Measurements from ENCODE around the gene ZNF385D. TPM values are rescaled to one million over a fixed set of nuclear protein-coding genes. Genes with fewer than 3 reads are reported as not detected.
A peak's percentile ranks its signal among the peaks of the same experiment; 100 is the strongest.

ZNF385D gene
- total and polyA plus RNA-seq, 4 donors, result 12.1 to 118 (median 61.1) TPM

GRCh38 chr3:21745966-21746365, 5.0 kb downstream of the ZNF385D start:
- Histone ChIP-seq H3K27ac (ENCODE audit: low read depth in 1 of 2, low read length in 2 of 2) (no peak overlapping the region), H3K4me1 (ENCODE audit: control insufficient read depth in 1 of 2, insufficient read depth in 2 of 2, low read length in 2 of 2) (peaks cover 7% of the 10 kb centered on the region in 2 donors), H3K36me3 (ENCODE audit: control insufficient read depth in 1 of 2, insufficient read depth in 2 of 2, low read length in 1 of 2) (no peaks in the 10 kb centered on the region), H3K27me3 (ENCODE audit: control insufficient read depth in 1 of 2, insufficient read depth in 2 of 2, low read length in 1 of 2) (no peaks in the 10 kb centered on the region), H3K4me3 (ENCODE audit: low read length in 2 of 2) (peak overlapping the region; percentile 41 to 100), H3K9me3 (ENCODE audit: control insufficient read depth, low read length) (no peaks in the 10 kb centered on the region)
- ATAC-seq (ENCODE audit: low FRiP score) (no peak), DNase-seq (no peak)
- 10 to 12% methylated on average over 6 of the region's 6 CpGs for WGBS, 2 donors
- intact Hi-C loops (cut with DNase I), result loop anchor here (2.0 to 10.0 kb wide), 8 partner anchors 27 to 411 kb away; no protein-coding TSS in a partner anchor

GRCh38 chr3:21744793-21745192, 6.2 kb downstream of the ZNF385D start:
- ATAC-seq (ENCODE audit: low FRiP score) (no peak), DNase-seq (no peak)
- Histone ChIP-seq H3K27me3 (ENCODE audit: control insufficient read depth in 1 of 2, insufficient read depth in 2 of 2, low read length in 1 of 2) (no peaks in the 10 kb centered on the region), H3K27ac (ENCODE audit: low read depth in 1 of 2, low read length in 2 of 2) (peak overlapping the region; percentile 21 to 67), H3K36me3 (ENCODE audit: control insufficient read depth in 1 of 2, insufficient read depth in 2 of 2, low read length in 1 of 2) (no peaks in the 10 kb centered on the region), H3K4me3 (ENCODE audit: low read length in 2 of 2) (no peak overlapping the region), H3K4me1 (ENCODE audit: control insufficient read depth in 1 of 2, insufficient read depth in 2 of 2, low read length in 2 of 2) (peaks cover 9 to 10% of the 10 kb centered on the region in 2 donors), H3K9me3 (ENCODE audit: control insufficient read depth, low read length) (no peaks in the 10 kb centered on the region)
- WGBS, 2 donors, result 18 to 34% methylated on average over 2 of the region's 2 CpGs
- intact Hi-C loops (cut with DNase I), result loop anchor here (5.0 to 10.0 kb wide), 7 partner anchors 60 to 410 kb away; no protein-coding TSS in a partner anchor

- no peak for ATAC-seq (ENCODE audit: low FRiP score)
- H3K27ac ChIP-seq (ENCODE audit: low read depth in 1 of 2, low read length in 2 of 2), result no peak overlapping the region
- intact Hi-C loops (cut with DNase I), result no loop called here
Observed at GRCh38 chr3:21738935-21739702, 11.9 kb downstream of the ZNF385D start.

GRCh38 chr3:21738283-21738682, 12.7 kb downstream of the ZNF385D start:
- Histone ChIP-seq H3K27ac (ENCODE audit: low read depth in 1 of 2, low read length in 2 of 2) (no peak overlapping the region), H3K27me3 (ENCODE audit: control insufficient read depth in 1 of 2, insufficient read depth in 2 of 2, low read length in 1 of 2) (no peaks in the 10 kb centered on the region), H3K4me1 (ENCODE audit: control insufficient read depth in 1 of 2, insufficient read depth in 2 of 2, low read length in 2 of 2) (peaks cover 6 to 10% of the 10 kb centered on the region in 2 donors), H3K36me3 (ENCODE audit: control insufficient read depth in 1 of 2, insufficient read depth in 2 of 2, low read length in 1 of 2) (peaks cover 0 to 4% of the 10 kb centered on the region in 2 donors), H3K9me3 (ENCODE audit: control insufficient read depth, low read length) (no peaks in the 10 kb centered on the region), H3K4me3 (ENCODE audit: low read length in 2 of 2) (no peak overlapping the region)
- intact Hi-C loops (cut with DNase I), result no loop called here
- ATAC-seq (ENCODE audit: low FRiP score) (no peak), DNase-seq (no peak)
- 79 to 97% methylated on average over 1 of the region's 1 CpG for WGBS, 2 donors

More at GRCh38 chr3:21738935-21739702, 11.9 kb downstream of the ZNF385D start:
- DNase-seq, result no peak
- no peaks in the 10 kb centered on the region for H3K27me3 ChIP-seq (ENCODE audit: control insufficient read depth in 1 of 2, insufficient read depth in 2 of 2, low read length in 1 of 2)
- no peaks in the 10 kb centered on the region for H3K9me3 ChIP-seq (ENCODE audit: control insufficient read depth, low read length)
- H3K4me3 ChIP-seq (ENCODE audit: low read length in 2 of 2), result no peak overlapping the region
- H3K36me3 ChIP-seq (ENCODE audit: control insufficient read depth in 1 of 2, insufficient read depth in 2 of 2, low read length in 1 of 2), result peaks cover 0 to 4% of the 10 kb centered on the region in 2 donors
- peaks cover 9 to 10% of the 10 kb centered on the region in 2 donors for H3K4me1 ChIP-seq (ENCODE audit: control insufficient read depth in 1 of 2, insufficient read depth in 2 of 2, low read length in 2 of 2)
- WGBS, 2 donors, result 51 to 62% methylated on average over 15 of the region's 15 CpGs

- WGBS, 2 donors, result 85 to 90% methylated on average over 3 of the region's 3 CpGs
- Histone ChIP-seq H3K4me3 (ENCODE audit: low read length in 2 of 2) (no peak overlapping the region), H3K4me1 (ENCODE audit: control insufficient read depth in 1 of 2, insufficient read depth in 2 of 2, low read length in 2 of 2) (peaks cover 4 to 6% of the 10 kb centered on the region in 2 donors), H3K27me3 (ENCODE audit: control insufficient read depth in 1 of 2, insufficient read depth in 2 of 2, low read length in 1 of 2) (no peaks in the 10 kb centered on the region), H3K36me3 (ENCODE audit: control insufficient read depth in 1 of 2, insufficient read depth in 2 of 2, low read length in 1 of 2) (peaks cover 0 to 4% of the 10 kb centered on the region in 2 donors), H3K9me3 (ENCODE audit: control insufficient read depth, low read length) (no peaks in the 10 kb centered on the region), H3K27ac (ENCODE audit: low read depth in 1 of 2, low read length in 2 of 2) (no peak overlapping the region)
- DNase-seq (no peak), ATAC-seq (ENCODE audit: low FRiP score) (no peak)
- intact Hi-C loops (cut with DNase I), result no loop called here
Observed at GRCh38 chr3:21734746-21735145, 16.3 kb downstream of the ZNF385D start.

GRCh38 chr3:21729888-21730459, 21.0 kb downstream of the ZNF385D start:
- intact Hi-C loops (cut with DNase I), result no loop called here
- DNase-seq (no peak), ATAC-seq (ENCODE audit: low FRiP score) (no peak)
- Histone ChIP-seq H3K9me3 (ENCODE audit: control insufficient read depth, low read length) (no peaks in the 10 kb centered on the region), H3K27ac (ENCODE audit: low read depth in 1 of 2, low read length in 2 of 2) (no peak overlapping the region), H3K4me3 (ENCODE audit: low read length in 2 of 2) (no peak overlapping the region), H3K27me3 (ENCODE audit: control insufficient read depth in 1 of 2, insufficient read depth in 2 of 2, low read length in 1 of 2) (no peaks in the 10 kb centered on the region), H3K36me3 (ENCODE audit: control insufficient read depth in 1 of 2, insufficient read depth in 2 of 2, low read length in 1 of 2) (peaks cover 0 to 3% of the 10 kb centered on the region in 2 donors), H3K4me1 (ENCODE audit: control insufficient read depth in 1 of 2, insufficient read depth in 2 of 2, low read length in 2 of 2) (peaks cover 3 to 8% of the 10 kb centered on the region in 2 donors)
- WGBS, 2 donors, result 69 to 76% methylated on average over 6 of the region's 6 CpGs

- WGBS, 2 donors, result 0 to 3% methylated on average over 1 of the region's 1 CpG
- intact Hi-C loops (cut with DNase I), result no loop called here
- H3K27me3 ChIP-seq (ENCODE audit: control insufficient read depth in 1 of 2, insufficient read depth in 2 of 2, low read length in 1 of 2), result no peaks in the 10 kb centered on the region
- no peaks in the 10 kb centered on the region for H3K9me3 ChIP-seq (ENCODE audit: control insufficient read depth, low read length)
- no peak overlapping the region for H3K4me3 ChIP-seq (ENCODE audit: low read length in 2 of 2)
- H3K4me1 ChIP-seq (ENCODE audit: control insufficient read depth in 1 of 2, insufficient read depth in 2 of 2, low read length in 2 of 2), result peaks cover 3 to 8% of the 10 kb centered on the region in 2 donors
- DNase-seq, result no peak
- no peak overlapping the region for H3K27ac ChIP-seq (ENCODE audit: low read depth in 1 of 2, low read length in 2 of 2)
- peaks cover 0 to 3% of the 10 kb centered on the region in 2 donors for H3K36me3 ChIP-seq (ENCODE audit: control insufficient read depth in 1 of 2, insufficient read depth in 2 of 2, low read length in 1 of 2)
- no peak for ATAC-seq (ENCODE audit: low FRiP score)
Observed at GRCh38 chr3:21729331-21729730, 21.7 kb downstream of the ZNF385D start.

GRCh38 chr3:21722768-21723167, 28.2 kb downstream of the ZNF385D start:
- DNase-seq, result no peak
- no peaks in the 10 kb centered on the region for H3K9me3 ChIP-seq (ENCODE audit: control insufficient read depth, low read length)
- H3K27me3 ChIP-seq (ENCODE audit: control insufficient read depth in 1 of 2, insufficient read depth in 2 of 2, low read length in 1 of 2), result no peaks in the 10 kb centered on the region
- H3K4me1 ChIP-seq (ENCODE audit: control insufficient read depth in 1 of 2, insufficient read depth in 2 of 2, low read length in 2 of 2), result peaks cover 11 to 21% of the 10 kb centered on the region in 2 donors
- no peak overlapping the region for H3K4me3 ChIP-seq (ENCODE audit: low read length in 2 of 2)
- ATAC-seq (ENCODE audit: low FRiP score), result no peak
- no peaks in the 10 kb centered on the region for H3K36me3 ChIP-seq (ENCODE audit: control insufficient read depth in 1 of 2, insufficient read depth in 2 of 2, low read length in 1 of 2)
- WGBS, 2 donors, result 62 to 64% methylated on average over 3 of the region's 3 CpGs
- intact Hi-C loops (cut with DNase I), result no loop called here
- H3K27ac ChIP-seq (ENCODE audit: low read depth in 1 of 2, low read length in 2 of 2), result peak overlapping the region in 1 of 2 donors; percentile 82

All from aorta (tissue), 5 donors.